Measurements from ENCODE around the gene LIN37. TPM values are rescaled to one million over a fixed set of nuclear protein-coding genes. Genes with fewer than 3 reads are reported as not detected.

LIN37 gene
- total and polyA plus RNA-seq, 2 of the 13 experiments (the other 11 are each of a cell fraction or from before 2014, with no cell fraction given) = 6.3 to 8.7 TPM

- TF ChIP-seq HIC2 (CRISPR knock-in tag; IDR thresholded peaks at IDR 0.05; ENCODE audit: low read depth) = no peak
- no peak for TF ChIP-seq E2F1 (CRISPR knock-in tag; IDR thresholded peaks at IDR 0.05)
- TF ChIP-seq MIER2 (CRISPR knock-in tag; IDR thresholded peaks at IDR 0.05) = no peak
- TF ChIP-seq ZBTB4 (CRISPR knock-in tag; IDR thresholded peaks at IDR 0.05; ENCODE audit: borderline replicate concordance) = no peak
- no peak for TF ChIP-seq ZNF704 (CRISPR knock-in tag; IDR thresholded peaks at IDR 0.05; ENCODE audit: borderline replicate concordance)
- TF ChIP-seq ZNF24 (IDR thresholded peaks at IDR 0.05) = no peak
- TF ChIP-seq ZSCAN25 (CRISPR knock-in tag; IDR thresholded peaks at IDR 0.05) = no peak
- no peak for TF ChIP-seq ZBTB25 (CRISPR knock-in tag; IDR thresholded peaks at IDR 0.05)
- TF ChIP-seq DPF2 (CRISPR knock-in tag; IDR thresholded peaks at IDR 0.05; ENCODE audit: borderline replicate concordance, low read depth) = no peak
- 0 out of 2 replicates have a peak, but pooled peaks have one; percentile 4 for TF ChIP-seq TMF1 (CRISPR knock-in tag; IDR thresholded peaks at IDR 0.05; ENCODE audit: low read depth)
- no peak for TF ChIP-seq ATF7 (IDR thresholded peaks at IDR 0.05)
- TF ChIP-seq ATF7 (CRISPR knock-in tag; IDR thresholded peaks at IDR 0.05) = no peak
- TF ChIP-seq MYPOP (CRISPR knock-in tag; IDR thresholded peaks at IDR 0.05) = no peak
- TF ChIP-seq BRD4 (CRISPR knock-in tag; IDR thresholded peaks at IDR 0.05) = no peak
- TF ChIP-seq TOE1 (CRISPR knock-in tag; IDR thresholded peaks at IDR 0.05) = no peak
- TF ChIP-seq ZNF33B (CRISPR knock-in tag; IDR thresholded peaks at IDR 0.05) = no peak
- peak; percentile 14; the same call in 1 of the 2 replicates for TF ChIP-seq ZFP91 (CRISPR knock-in tag; IDR thresholded peaks at IDR 0.05; ENCODE audit: borderline replicate concordance)
Measured at GRCh38 chr19:35718345-35719041, 29.9 kb upstream of the LIN37 start (continued).
